ENCODE data around the gene TRABD.

TRABD gene

DNA sequence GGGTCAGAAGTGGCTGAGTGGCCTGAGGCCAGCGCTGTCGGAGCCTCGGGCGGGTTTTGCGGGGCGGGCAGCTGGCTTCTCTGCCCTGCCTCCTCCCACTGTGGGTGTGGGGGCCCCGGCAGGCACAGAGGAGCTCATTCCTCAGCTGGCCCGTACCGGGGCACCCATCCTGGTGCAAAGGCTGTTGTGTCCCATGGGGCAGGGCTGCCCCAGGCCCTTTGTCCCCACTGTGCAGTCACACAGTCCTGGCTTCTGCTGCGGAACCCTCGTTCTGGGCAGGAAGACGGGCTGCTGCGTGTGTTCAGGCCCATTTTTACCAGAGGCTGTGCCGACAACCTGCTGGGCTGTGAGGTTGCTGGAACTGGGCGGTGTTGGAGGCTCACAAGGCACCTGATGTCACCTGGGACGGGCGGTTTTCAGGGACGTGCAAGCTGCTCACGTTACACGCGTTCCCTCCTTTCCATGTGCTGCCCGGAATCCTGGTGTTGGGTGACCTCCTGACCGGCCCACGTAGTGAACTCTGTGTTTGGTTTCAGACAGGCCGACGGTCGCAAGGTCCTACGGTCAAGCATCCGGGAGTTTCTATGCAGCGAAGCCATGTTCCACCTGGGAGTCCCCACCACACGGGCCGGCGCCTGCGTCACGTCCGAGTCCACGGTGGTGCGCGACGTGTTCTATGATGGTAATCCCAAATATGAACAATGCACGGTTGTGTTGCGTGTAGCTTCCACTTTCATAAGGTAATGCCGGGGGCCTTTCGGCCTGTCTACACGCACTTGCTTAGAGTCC lies 20.3 kb downstream of the TRABD start:
- peaks cover 5 to 11% of the 10 kb centered on the region in 2 experiments for H3K4me1 ChIP-seq (ENCODE audit: control insufficient read depth in 1 of 2, insufficient read depth in 2 of 2, low read length in 2 of 2)
- H2BK12ac ChIP-seq (ENCODE audit: low read length), result no peak overlapping the region
- no peak overlapping the region for H2AFZ ChIP-seq (ENCODE audit: insufficient read depth, low read length, poor library complexity)
- H4K8ac ChIP-seq (ENCODE audit: low read depth, low read length), result no peak overlapping the region
- H2BK5ac ChIP-seq (ENCODE audit: low read depth, low read length, poor library complexity), result no peak overlapping the region
- no peak overlapping the region for H3K9ac ChIP-seq (ENCODE audit: low read length)
- no peak overlapping the region for H4K12ac ChIP-seq (ENCODE audit: low read depth, low read length)
- no peak overlapping the region for H3K14ac ChIP-seq (ENCODE audit: low read length)
- no peak overlapping the region for H4K91ac ChIP-seq (ENCODE audit: low read depth, low read length)
- H2AK5ac ChIP-seq (ENCODE audit: low read length), result no peak overlapping the region
- no peak overlapping the region for H3K23ac ChIP-seq (ENCODE audit: low read length)
- no peaks in the 10 kb centered on the region for H3K9me3 ChIP-seq (ENCODE audit: insufficient read depth, low read depth, low read length)
- H3K27ac ChIP-seq (ENCODE audit: low read depth, low read length), result no peak overlapping the region
- no peak overlapping the region for H3K4me2 ChIP-seq (ENCODE audit: low read length)
- no CpG with 5 or more reads among the region's 45 CpGs for WGBS (ENCODE audit: extremely low coverage, insufficient coverage, insufficient read length)
- no peak for DNase-seq
- H3K4ac ChIP-seq (ENCODE audit: low read depth, low read length), result no peak overlapping the region
- H2BK120ac ChIP-seq (ENCODE audit: insufficient read depth, low read length, poor library complexity), result no peak overlapping the region
- H3K36me3 ChIP-seq (ENCODE audit: control insufficient read depth in 1 of 2, insufficient read depth in 2 of 2, low read length in 2 of 2), result peaks cover 34 to 35% of the 10 kb centered on the region in 2 experiments
- peaks cover 4% of the 10 kb centered on the region for H3K79me1 ChIP-seq (ENCODE audit: low read length)
- H3K27me3 ChIP-seq (ENCODE audit: insufficient read depth, low read length), result no peaks in the 10 kb centered on the region
- H3K18ac ChIP-seq (ENCODE audit: low read length), result no peak overlapping the region
- H3K79me2 ChIP-seq (ENCODE audit: control insufficient read depth, insufficient read depth, low read length, poor library complexity), result peaks cover 9% of the 10 kb centered on the region
- H3K4me3 ChIP-seq (ENCODE audit: low read depth, low read length), result no peak overlapping the region

DNA sequence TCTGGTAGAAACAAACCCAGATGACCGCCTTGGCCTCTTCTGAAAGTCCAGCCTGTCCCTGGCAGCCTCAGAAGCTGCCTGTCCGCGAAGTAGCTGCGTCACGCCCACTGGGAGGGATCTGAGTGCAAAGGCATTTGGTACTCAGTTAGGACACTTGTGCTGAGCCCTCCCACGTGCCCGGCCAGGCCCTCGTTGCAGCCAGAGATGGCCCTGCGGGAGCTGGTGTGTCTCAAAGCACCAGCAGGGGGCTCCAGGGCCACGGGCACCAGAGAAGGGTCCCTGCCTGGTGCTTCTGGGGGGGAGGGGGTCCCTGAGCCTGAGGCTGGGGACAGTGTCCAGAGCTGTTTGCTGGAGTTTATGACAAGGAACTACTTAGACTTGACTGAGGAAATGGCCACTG lies 20.9 kb downstream of the TRABD start:
- no peak overlapping the region for H3K23ac ChIP-seq (ENCODE audit: low read length)
- H2BK5ac ChIP-seq (ENCODE audit: low read depth, low read length, poor library complexity), result no peak overlapping the region
- no peak overlapping the region for H3K4ac ChIP-seq (ENCODE audit: low read depth, low read length)
- H3K9ac ChIP-seq (ENCODE audit: low read length), result no peak overlapping the region
- H4K91ac ChIP-seq (ENCODE audit: low read depth, low read length), result no peak overlapping the region
- no peak overlapping the region for H2BK12ac ChIP-seq (ENCODE audit: low read length)
- H3K18ac ChIP-seq (ENCODE audit: low read length), result no peak overlapping the region
- peaks cover 4 to 11% of the 10 kb centered on the region in 2 experiments for H3K4me1 ChIP-seq (ENCODE audit: control insufficient read depth in 1 of 2, insufficient read depth in 2 of 2, low read length in 2 of 2)
- no peak overlapping the region for H2BK120ac ChIP-seq (ENCODE audit: insufficient read depth, low read length, poor library complexity)
- H3K9me3 ChIP-seq (ENCODE audit: insufficient read depth, low read depth, low read length), result no peaks in the 10 kb centered on the region
- no peaks in the 10 kb centered on the region for H3K27me3 ChIP-seq (ENCODE audit: insufficient read depth, low read length)
- peak; percentile 27 to 35 for DNase-seq
- no peak overlapping the region for H4K8ac ChIP-seq (ENCODE audit: low read depth, low read length)
- peaks cover 3% of the 10 kb centered on the region for H3K79me2 ChIP-seq (ENCODE audit: control insufficient read depth, insufficient read depth, low read length, poor library complexity)
- H2AFZ ChIP-seq (ENCODE audit: insufficient read depth, low read length, poor library complexity), result no peak overlapping the region
- H3K4me2 ChIP-seq (ENCODE audit: low read length), result no peak overlapping the region
- H3K14ac ChIP-seq (ENCODE audit: low read length), result no peak overlapping the region
- H4K12ac ChIP-seq (ENCODE audit: low read depth, low read length), result no peak overlapping the region
- H3K36me3 ChIP-seq (ENCODE audit: control insufficient read depth in 1 of 2, insufficient read depth in 2 of 2, low read length in 2 of 2), result peaks cover 38% of the 10 kb centered on the region in 2 experiments
- H3K79me1 ChIP-seq (ENCODE audit: low read length), result peaks cover 1% of the 10 kb centered on the region
- no peak overlapping the region for H3K4me3 ChIP-seq (ENCODE audit: low read depth, low read length)
- WGBS (ENCODE audit: extremely low coverage, insufficient coverage, insufficient read length), result no CpG with 5 or more reads among the region's 10 CpGs
- no peak overlapping the region for H3K27ac ChIP-seq (ENCODE audit: low read depth, low read length)
- no peak overlapping the region for H2AK5ac ChIP-seq (ENCODE audit: low read length)

DNA sequence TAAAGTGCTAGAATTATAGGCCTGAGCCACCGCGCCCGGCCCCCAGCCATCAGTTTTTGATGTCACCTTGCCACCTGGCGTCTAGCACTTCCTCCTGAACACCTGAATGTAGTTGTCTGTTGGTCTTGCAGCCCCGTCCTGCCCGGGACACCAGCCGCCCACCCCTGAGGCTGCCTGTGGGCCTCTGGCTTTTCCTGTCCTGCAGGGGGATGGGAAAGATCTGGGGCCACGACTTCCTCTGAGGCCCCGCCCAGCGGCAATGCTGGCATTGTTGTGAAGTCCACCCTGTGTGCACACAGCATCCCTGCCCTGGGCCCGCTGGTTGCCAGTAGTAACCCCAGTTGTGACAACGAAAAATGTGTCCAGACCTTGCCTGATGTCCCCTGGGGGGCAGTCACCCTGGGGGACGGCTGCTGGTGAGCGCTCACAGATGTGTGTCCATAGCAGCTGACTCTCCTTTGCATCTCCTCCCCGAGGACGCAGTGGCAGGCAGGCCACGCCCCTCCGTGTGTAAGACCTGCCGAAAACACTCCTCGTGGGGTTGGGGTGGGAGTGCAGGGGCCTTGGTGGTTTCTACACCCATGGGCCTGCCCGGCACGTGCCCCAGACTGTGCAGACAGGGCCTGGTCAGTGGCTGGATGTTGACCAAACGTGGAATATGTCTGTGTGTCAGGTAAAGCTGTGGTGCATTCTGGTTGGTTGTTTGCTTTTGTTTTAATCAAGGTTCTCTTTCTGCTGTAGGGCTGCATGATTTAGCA lies 21.8 kb downstream of the TRABD start:
- no peak overlapping the region for H2BK5ac ChIP-seq (ENCODE audit: low read depth, low read length, poor library complexity)
- no peak overlapping the region for H3K14ac ChIP-seq (ENCODE audit: low read length)
- no peak overlapping the region for H4K91ac ChIP-seq (ENCODE audit: low read depth, low read length)
- WGBS (ENCODE audit: extremely low coverage, insufficient coverage, insufficient read length), result no CpG with 5 or more reads among the region's 23 CpGs
- H3K4me3 ChIP-seq (ENCODE audit: low read depth, low read length), result no peak overlapping the region
- no peak overlapping the region for H3K23ac ChIP-seq (ENCODE audit: low read length)
- H3K79me2 ChIP-seq (ENCODE audit: control insufficient read depth, insufficient read depth, low read length, poor library complexity), result no peaks in the 10 kb centered on the region
- peaks cover 0 to 4% of the 10 kb centered on the region in 2 experiments for H3K4me1 ChIP-seq (ENCODE audit: control insufficient read depth in 1 of 2, insufficient read depth in 2 of 2, low read length in 2 of 2)
- no peak overlapping the region for H3K9ac ChIP-seq (ENCODE audit: low read length)
- no peak overlapping the region for H4K12ac ChIP-seq (ENCODE audit: low read depth, low read length)
- H3K27me3 ChIP-seq (ENCODE audit: insufficient read depth, low read length), result no peaks in the 10 kb centered on the region
- H2AFZ ChIP-seq (ENCODE audit: insufficient read depth, low read length, poor library complexity), result no peak overlapping the region
- DNase-seq, result peak in 1 of 2 donors; percentile 29
- H3K4ac ChIP-seq (ENCODE audit: low read depth, low read length), result no peak overlapping the region
- H3K18ac ChIP-seq (ENCODE audit: low read length), result no peak overlapping the region
- peaks cover 2% of the 10 kb centered on the region for H3K9me3 ChIP-seq (ENCODE audit: insufficient read depth, low read depth, low read length)
- H2BK120ac ChIP-seq (ENCODE audit: insufficient read depth, low read length, poor library complexity), result no peak overlapping the region
- no peak overlapping the region for H4K8ac ChIP-seq (ENCODE audit: low read depth, low read length)
- H2AK5ac ChIP-seq (ENCODE audit: low read length), result no peak overlapping the region
- no peak overlapping the region for H3K27ac ChIP-seq (ENCODE audit: low read depth, low read length)
- no peak overlapping the region for H2BK12ac ChIP-seq (ENCODE audit: low read length)
- no peaks in the 10 kb centered on the region for H3K79me1 ChIP-seq (ENCODE audit: low read length)
- peaks cover 41% of the 10 kb centered on the region in 2 experiments for H3K36me3 ChIP-seq (ENCODE audit: control insufficient read depth in 1 of 2, insufficient read depth in 2 of 2, low read length in 2 of 2)
- H3K4me2 ChIP-seq (ENCODE audit: low read length), result no peak overlapping the region

DNA sequence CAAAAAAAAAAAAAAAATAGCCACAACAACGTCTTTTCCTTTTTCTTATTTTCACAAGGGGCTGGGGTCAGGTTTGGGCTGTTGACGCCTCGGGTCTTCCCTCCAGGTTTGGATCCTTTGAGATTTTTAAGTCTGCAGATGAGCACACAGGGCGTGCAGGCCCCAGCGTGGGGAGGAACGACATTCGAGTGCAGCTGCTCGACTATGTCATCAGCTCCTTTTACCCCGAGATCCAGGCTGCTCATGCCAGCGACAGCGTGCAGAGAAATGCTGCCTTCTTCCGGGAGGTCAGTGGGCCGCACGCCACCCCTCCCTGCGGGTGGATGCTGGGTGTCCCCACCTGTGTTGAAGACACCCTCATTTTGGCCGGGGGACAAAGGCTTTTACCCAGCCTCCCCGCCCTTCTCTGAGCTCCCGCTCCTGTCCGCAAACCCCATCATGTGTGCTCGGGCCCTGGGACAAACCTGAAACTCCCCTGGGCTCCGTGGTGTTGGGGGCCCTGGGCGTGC lies 22.8 kb downstream of the TRABD start:
- Histone ChIP-seq H3K4me2 (ENCODE audit: low read length) (no peak overlapping the region), H3K79me2 (ENCODE audit: control insufficient read depth, insufficient read depth, low read length, poor library complexity) (no peaks in the 10 kb centered on the region), H3K23ac (ENCODE audit: low read length) (no peak overlapping the region), H4K91ac (ENCODE audit: low read depth, low read length) (no peak overlapping the region), H2BK120ac (ENCODE audit: insufficient read depth, low read length, poor library complexity) (no peak overlapping the region), H2BK12ac (ENCODE audit: low read length) (no peak overlapping the region), H3K14ac (ENCODE audit: low read length) (no peak overlapping the region), H3K9me3 (ENCODE audit: insufficient read depth, low read depth, low read length) (peaks cover 4% of the 10 kb centered on the region), H3K27me3 (ENCODE audit: insufficient read depth, low read length) (no peaks in the 10 kb centered on the region), H4K8ac (ENCODE audit: low read depth, low read length) (no peak overlapping the region), H3K4me3 (ENCODE audit: low read depth, low read length) (no peak overlapping the region), H3K79me1 (ENCODE audit: low read length) (no peaks in the 10 kb centered on the region), H4K12ac (ENCODE audit: low read depth, low read length) (no peak overlapping the region), H3K36me3 (ENCODE audit: control insufficient read depth in 1 of 2, insufficient read depth in 2 of 2, low read length in 2 of 2) (peaks cover 49 to 50% of the 10 kb centered on the region in 2 experiments), H3K18ac (ENCODE audit: low read length) (no peak overlapping the region), H3K4ac (ENCODE audit: low read depth, low read length) (no peak overlapping the region), H2AFZ (ENCODE audit: insufficient read depth, low read length, poor library complexity) (no peak overlapping the region), H3K4me1 (ENCODE audit: control insufficient read depth in 1 of 2, insufficient read depth in 2 of 2, low read length in 2 of 2) (peaks cover 0 to 4% of the 10 kb centered on the region in 2 experiments), H3K9ac (ENCODE audit: low read length) (no peak overlapping the region), H2AK5ac (ENCODE audit: low read length) (no peak overlapping the region), H3K27ac (ENCODE audit: low read depth, low read length) (no peak overlapping the region), H2BK5ac (ENCODE audit: low read depth, low read length, poor library complexity) (no peak overlapping the region)
- no peak for DNase-seq
- WGBS (ENCODE audit: extremely low coverage, insufficient coverage, insufficient read length), result no CpG with 5 or more reads among the region's 22 CpGs

Measured in trophoblast cell (in vitro differentiated cells and primary cell).